ENCODE measurements around the gene MYB.

The MYB gene

GRCh38 chr6:135185483-135185882 is 4.4 kb downstream of the MYB start:
- DNase-seq (ENCODE audit: insufficient read length, low spot score) = no peak
- no peak for FAIRE-seq

- no peak for FAIRE-seq
- DNase-seq (ENCODE audit: insufficient read length, low spot score) = no peak
Observed at GRCh38 chr6:135186255-135186654, 5.1 kb downstream of the MYB start.

- no peak for FAIRE-seq
- no peak for DNase-seq (ENCODE audit: insufficient read length, low spot score)
Observed at GRCh38 chr6:135187372-135187771, 6.3 kb downstream of the MYB start.

GRCh38 chr6:135188718-135189117 is 7.6 kb downstream of the MYB start:
- no peak for FAIRE-seq
- DNase-seq (ENCODE audit: insufficient read length, low spot score) = no peak

- FAIRE-seq = no peak
Observed at GRCh38 chr6:135189344-135189743, 8.2 kb downstream of the MYB start.

GRCh38 chr6:135191508-135192255 is 10.6 kb downstream of the MYB start:
- no peak for FAIRE-seq

More at GRCh38 chr6:135189344-135189743, 8.2 kb downstream of the MYB start:
- no peak for DNase-seq (ENCODE audit: insufficient read length, low spot score)

GRCh38 chr6:135192256-135193174 is 11.4 kb downstream of the MYB start:
- no peak for FAIRE-seq
- no peak for DNase-seq (ENCODE audit: insufficient read length, low spot score)

More at GRCh38 chr6:135191508-135192255, 10.6 kb downstream of the MYB start:
- no peak for DNase-seq (ENCODE audit: insufficient read length, low spot score)

GRCh38 chr6:135193221-135193620 is 12.1 kb downstream of the MYB start:
- DNase-seq (ENCODE audit: insufficient read length, low spot score) (no peak), FAIRE-seq (no peak)

- FAIRE-seq (no peak), DNase-seq (ENCODE audit: insufficient read length, low spot score) (no peak)
Observed at GRCh38 chr6:135195041-135195440, 13.9 kb downstream of the MYB start.

- FAIRE-seq (no peak), DNase-seq (ENCODE audit: insufficient read length, low spot score) (no peak)
Observed at GRCh38 chr6:135195522-135195921, 14.4 kb downstream of the MYB start.

- no peak for DNase-seq (ENCODE audit: insufficient read length, low spot score)
- FAIRE-seq = no peak
Observed at GRCh38 chr6:135196739-135197510, 15.8 kb downstream of the MYB start.

GRCh38 chr6:135202836-135203235 is 21.7 kb downstream of the MYB start:
- DNase-seq (ENCODE audit: insufficient read length, low spot score) (no peak), FAIRE-seq (no peak)

GRCh38 chr6:135204951-135205350 is 23.8 kb downstream of the MYB start:
- FAIRE-seq (no peak), DNase-seq (ENCODE audit: insufficient read length, low spot score) (no peak)

GRCh38 chr6:135209803-135210202 is 28.7 kb downstream of the MYB start:
- no peak for DNase-seq (ENCODE audit: insufficient read length, low spot score)

GRCh38 chr6:135210632-135211305 is 29.7 kb downstream of the MYB start:
- no peak for FAIRE-seq
- no peak for DNase-seq (ENCODE audit: insufficient read length, low spot score)

More at GRCh38 chr6:135209803-135210202, 28.7 kb downstream of the MYB start:
- no peak for FAIRE-seq

GRCh38 chr6:135211306-135211702 is 30.2 kb downstream of the MYB start:
- DNase-seq (ENCODE audit: insufficient read length, low spot score) (no peak), FAIRE-seq (no peak)

- FAIRE-seq (peak; percentile 48), DNase-seq (ENCODE audit: insufficient read length, low spot score) (peak; percentile 87)
Observed at GRCh38 chr6:135212020-135212806, 31.1 kb downstream of the MYB start.

- DNase-seq (ENCODE audit: insufficient read length, low spot score) (peak; percentile 48), FAIRE-seq (no peak)
Observed at GRCh38 chr6:135212935-135213334, 31.8 kb downstream of the MYB start.

- FAIRE-seq (no peak), DNase-seq (ENCODE audit: insufficient read length, low spot score) (no peak)
Observed at GRCh38 chr6:135213616-135214015, 32.5 kb downstream of the MYB start.

GRCh38 chr6:135215160-135215559 is 34.1 kb downstream of the MYB start:
- DNase-seq (ENCODE audit: insufficient read length, low spot score) (no peak), FAIRE-seq (no peak)
